K562 (cell line): ENCODE measurements around the gene CBFA2T2. TPM values are rescaled to one million over a fixed set of nuclear protein-coding genes. Genes with fewer than 3 reads are reported as not detected.

ENCODE experiments used
- ATAC-seq: fragments of 200-7000 bp; cut with Tn5 transposase; 3 replicates; pipeline ENCODE4 v1.9.1; 2020; ENCODE audit warnings: moderate library complexity
- BruUV-seq: library from RNA; stranded (reverse); fragments of 400-500 nt; replicated peaks from 2 replicates; lab custom pipeline; 2021; lab: Mats Ljungman, UMichigan
- CTCF ChIA-PET: fragments of 300-600 bp; formaldehyde crosslinking; extraction: SDS; loops from one replicate; lab custom pipeline; 2021; ENCODE audit warnings: low intra/inter-chr PET ratio; lab: Yijun Ruan, JAX
- POLR2A ChIA-PET: fragments of 300-600, 350-650 bp; sonication (Branson Sonifier 250); formaldehyde crosslinking; extraction: SDS; loops from one replicate; lab custom pipeline; 2021; ENCODE audit warnings: antibody characterized with exemption, inconsistent platforms; lab: Yijun Ruan, JAX
- DNase-seq, 4 experiments: peaks; one replicate each; pipeline versions ENCODE4 v3.0.0 to v3.0.0-alpha.2; 2011 to 2018; ENCODE audit warnings: low spot score in 3 of 4, mixed read lengths in 3 of 4; ENCODE audit errors: extremely low read depth in 1 of 4
- FAIRE-seq: peaks from 2 replicates; lab custom pipeline; 2011; peaks lifted over from hg19 to GRCh38; lab: Jason Lieb, UNC
- H2AFZ ChIP-seq: 2 replicates; pipeline ENCODE4 v1.6.0; 2011; ENCODE audit warnings: low read depth, low read length, control low read depth, inconsistent platforms
- H3K27ac ChIP-seq: fragments of 200-600 bp; 3 replicates; pipeline ENCODE4 v1.8.0; 2011; ENCODE audit warnings: low read depth, mild to moderate bottlenecking, control low read depth, inconsistent platforms, low read length, moderate library complexity, mixed read lengths; ENCODE audit errors: extremely low read depth
- H3K27me3 ChIP-seq, 2 experiments: fragments of 300-600 bp in 1 of 2; 2 replicates in 1 of 2; 3 replicates in 1 of 2; pipeline versions ENCODE4 v1.6.0 to v1.8.0; 2011; ENCODE audit warnings: inconsistent platforms in 2 of 2, low read length in 2 of 2, mild to moderate bottlenecking in 1 of 2, mixed read lengths in 1 of 2, moderate library complexity in 1 of 2; ENCODE audit not compliant: control insufficient read depth in 2 of 2, insufficient read depth in 2 of 2
- H3K36me3 ChIP-seq: fragments of 300-600 bp; 3 replicates; pipeline ENCODE4 v1.8.0; 2011; ENCODE audit warnings: mild to moderate bottlenecking, low read length, inconsistent platforms; ENCODE audit not compliant: control insufficient read depth, insufficient read depth
- H3K4me1 ChIP-seq, 2 experiments: fragments of 200-600 bp in 1 of 2; replicated peaks in 1 of 2; 2 replicates in 1 of 2; 3 replicates in 1 of 2; pipeline versions ENCODE4 v1.5.1 to v1.8.0; 2011; ENCODE audit warnings: inconsistent platforms in 2 of 2, low read length in 2 of 2, mild to moderate bottlenecking in 1 of 2, mixed read lengths in 1 of 2, moderate library complexity in 1 of 2; ENCODE audit not compliant: control insufficient read depth in 2 of 2, insufficient read depth in 2 of 2
- H3K4me2 ChIP-seq: 2 replicates; pipeline ENCODE4 v1.6.1; 2011; ENCODE audit warnings: low read length, control low read depth, inconsistent platforms, mixed read lengths; ENCODE audit not compliant: insufficient read depth
- H3K4me3 ChIP-seq: fragments of 200-600 bp; sonication (generic), shearing (Covaris generic); 2 replicates; pipeline ENCODE4 v1.5.1; 2016; ENCODE audit warnings: control low read depth, inconsistent platforms
- H3K79me2 ChIP-seq: fragments of 200-600 bp; 3 replicates; pipeline ENCODE4 v1.8.0; 2011; ENCODE audit warnings: low read length, inconsistent platforms; ENCODE audit not compliant: control insufficient read depth, insufficient read depth
- H3K9ac ChIP-seq, 2 experiments: 2 replicates each; pipeline versions ENCODE4 v1.6.0 to v1.6.1; 2011; ENCODE audit warnings: low read depth in 2 of 2, low read length in 2 of 2, control low read depth in 1 of 2, inconsistent platforms in 1 of 2, mild to moderate bottlenecking in 1 of 2, mixed read lengths in 1 of 2; ENCODE audit not compliant: insufficient read depth in 1 of 2
- H3K9me1 ChIP-seq: one replicate; pipeline ENCODE4 v1.6.0; 2011; ENCODE audit warnings: inconsistent platforms, mild to moderate bottlenecking, low read length, moderate library complexity; ENCODE audit not compliant: control insufficient read depth, insufficient read depth
- H3K9me3 ChIP-seq: replicated peaks from 2 replicates; pipeline ENCODE4 v1.5.1; 2011; ENCODE audit warnings: low read depth, low read length, inconsistent platforms; ENCODE audit not compliant: control insufficient read depth, insufficient read depth
- H4K20me1 ChIP-seq: replicated peaks from 2 replicates; pipeline ENCODE4 v1.6.1; 2011; ENCODE audit warnings: low read length, inconsistent platforms, mixed read lengths; ENCODE audit not compliant: control insufficient read depth, insufficient read depth
- TCF3 ChIP-seq: sonication (generic); formaldehyde crosslinking; IDR thresholded peaks from 2 replicates; pipeline ENCODE4 v1.4.0; 2020; ENCODE audit warnings: mild to moderate bottlenecking, missing genetic modification reagents
- ZBTB7A ChIP-seq: IDR thresholded peaks from 2 replicates; pipeline ENCODE4 v1.6.1; 2011; ENCODE audit warnings: low read depth, mild to moderate bottlenecking, low read length, moderate library complexity, borderline replicate concordance; ENCODE audit not compliant: control insufficient read depth
- ZFP30 ChIP-seq: fragments of 250-450 bp; sonication (Bioruptor Pico); IDR thresholded peaks from 2 replicates; pipeline ENCODE4 v1.8.0; 2022; ENCODE audit warnings: moderate library complexity, mild to moderate bottlenecking, inconsistent platforms, borderline replicate concordance
- ZNF586 ChIP-seq: fragments of 450-650 bp; formaldehyde crosslinking; conservative IDR thresholded peaks from 2 replicates; pipeline ENCODE4 v1.4.0; 2020; ENCODE audit warnings: mild to moderate bottlenecking, moderate library complexity
- WGBS: fragments of 100-300 bp; shearing (Covaris generic); methylation state at CpG from one replicate; pipeline ENCODE4 v1.1.6; 2016; ENCODE audit warnings: low coverage, mixed read lengths; ENCODE audit not compliant: insufficient coverage; ENCODE audit errors: missing lambda C conversion rate; 5-methylcytosine and 5-hydroxymethylcytosine counted together
- in situ Hi-C: fragments of 300-500 bp; cut with MboI; formaldehyde crosslinking; loops from 4 replicates; pipeline ENCODE4 v1.15.0; 2018; ENCODE audit warnings: inconsistent platforms, mixed read lengths
- intact Hi-C: fragments of 100-400 bp; cut with micrococcal nuclease; formaldehyde crosslinking; loops from 2 replicates; pipeline ENCODE4 v1.14.2; 2022
- polyA plus RNA-seq, 8 experiments: library from polyadenylated mRNA; depleted of rRNA in 4 of 8; stranded (reverse) in 5 of 8; unstranded in 3 of 8; fragments of >200 nt; fragmentation: Nextera tagmentation in 2 of 8; fragmentation: Illumina TruSeq in 1 of 8; extraction: Ambion mirVana in 2 of 8; extraction: Trizol in 1 of 8; gene quantifications; 2 replicates each; pipeline versions ENCODE4 v1.2.1 to v1.2.3, GENCODE V29; 2011 to 2014; ENCODE audit warnings: inconsistent platforms in 1 of 8, missing spikeins in 1 of 8
- total RNA-seq, 7 experiments: library from RNA; depleted of rRNA in 6 of 7; stranded (reverse); fragments of >200 nt in 6 of 7; fragmentation: Illumina TruSeq in 2 of 7; extraction: Trizol in 2 of 7; gene quantifications; 2 replicates each; pipeline versions ENCODE4 v1.2.1 to v1.2.3, GENCODE V29; 2011 to 2021; ENCODE audit warnings: low replicate concordance in 1 of 7
- TF ChIP-seq, protein P1 (sequence below): fragments of 250-450 bp; sonication (Bioruptor Pico); IDR thresholded peaks from 2 replicates; pipeline ENCODE4 v1.5.0; 2021; ENCODE audit warnings: mild to moderate bottlenecking, borderline replicate concordance

The CBFA2T2 gene
- total and polyA plus RNA-seq, 9 of the 15 experiments (the other 6 are each of a cell fraction or from before 2014, with no cell fraction given): 0.27 to 9.6 (median 5.8) TPM

DNA sequence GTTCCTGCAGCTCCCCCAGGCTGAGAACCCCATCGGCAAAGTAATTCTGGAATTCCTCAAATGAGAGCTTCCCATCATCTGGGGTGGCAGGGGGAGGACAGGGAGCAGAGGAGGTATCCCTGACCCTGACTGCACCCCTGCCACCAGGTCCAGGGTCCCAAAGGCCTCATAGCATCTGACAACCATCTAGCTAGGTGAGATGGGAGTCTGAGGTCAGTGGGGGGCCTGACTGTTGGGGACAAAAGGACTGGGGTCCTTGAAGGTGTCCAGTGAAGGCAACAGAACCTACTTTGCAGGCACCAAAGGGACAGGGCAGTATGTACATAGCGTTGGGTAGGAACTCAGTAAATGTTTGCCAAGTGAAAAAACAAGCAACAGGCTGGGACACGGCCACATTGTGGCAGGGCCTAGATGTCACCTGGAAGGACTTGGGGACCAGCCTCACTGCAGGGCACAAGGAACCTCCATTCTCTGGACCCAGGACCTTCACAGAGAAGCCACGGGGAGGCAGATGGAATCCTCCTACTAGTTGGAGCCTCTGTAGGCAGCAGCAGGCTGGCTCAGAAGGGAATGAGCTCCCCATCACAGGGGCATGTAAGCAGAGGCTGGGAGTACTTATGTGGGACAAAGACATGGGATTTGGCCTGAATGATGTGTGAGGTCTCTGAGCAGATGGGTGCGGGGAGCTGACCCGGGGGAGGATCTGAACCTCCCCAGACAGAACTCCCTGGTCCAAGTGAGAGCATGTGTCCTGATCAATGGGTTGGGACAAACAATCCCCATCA lies 181.0 kb downstream of the CBFA2T2 start:
- ATAC-seq: no peak
- TF ChIP-seq ZFP30 (CRISPR knock-in tag) (no peak), ZBTB7A (no peak), TCF3 (CRISPR knock-in tag) (no peak), ZNF586 (CRISPR knock-in tag) (no peak)
- TF ChIP-seq, protein P1, sequence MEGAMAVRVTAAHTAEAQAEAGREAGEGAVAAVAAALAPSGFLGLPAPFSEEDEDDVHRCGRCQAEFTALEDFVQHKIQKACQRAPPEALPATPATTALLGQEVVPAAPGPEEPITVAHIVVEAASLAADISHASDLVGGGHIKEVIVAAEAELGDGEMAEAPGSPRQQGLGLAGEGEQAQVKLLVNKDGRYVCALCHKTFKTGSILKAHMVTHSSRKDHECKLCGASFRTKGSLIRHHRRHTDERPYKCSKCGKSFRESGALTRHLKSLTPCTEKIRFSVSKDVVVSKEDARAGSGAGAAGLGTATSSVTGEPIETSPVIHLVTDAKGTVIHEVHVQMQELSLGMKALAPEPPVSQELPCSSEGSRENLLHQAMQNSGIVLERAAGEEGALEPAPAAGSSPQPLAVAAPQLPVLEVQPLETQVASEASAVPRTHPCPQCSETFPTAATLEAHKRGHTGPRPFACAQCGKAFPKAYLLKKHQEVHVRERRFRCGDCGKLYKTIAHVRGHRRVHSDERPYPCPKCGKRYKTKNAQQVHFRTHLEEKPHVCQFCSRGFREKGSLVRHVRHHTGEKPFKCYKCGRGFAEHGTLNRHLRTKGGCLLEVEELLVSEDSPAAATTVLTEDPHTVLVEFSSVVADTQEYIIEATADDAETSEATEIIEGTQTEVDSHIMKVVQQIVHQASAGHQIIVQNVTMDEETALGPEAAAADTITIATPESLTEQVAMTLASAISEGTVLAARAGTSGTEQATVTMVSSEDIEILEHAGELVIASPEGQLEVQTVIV: no peak
- TF ChIP-seq, all 486 proteins: peak for 0
- POLR2A ChIA-PET: interaction anchor here (0.7 to 1.6 kb wide), 5 partner anchors 9 to 236 kb away, joined by 3 to 4 read pairs (median 3); no protein-coding TSS in a partner anchor
- H3K36me3 ChIP-seq: peaks cover 55% of the 10 kb centered on the region
- in situ Hi-C loops (no loop called here), intact Hi-C loops (no loop called here)
- no peaks in the 10 kb centered on the region for H3K9me3 ChIP-seq
- H3K27me3 ChIP-seq: no peaks in the 10 kb centered on the region
- FAIRE-seq: no peak
- no peak overlapping the region for H3K27ac ChIP-seq
- CTCF ChIA-PET: no interaction called here
- H3K4me2 ChIP-seq: no peak overlapping the region
- no peak for DNase-seq
- peaks cover 7% of the 10 kb centered on the region; the same call in 1 of the 2 replicates for H4K20me1 ChIP-seq
- H2AFZ ChIP-seq: no peak overlapping the region
- H3K4me1 ChIP-seq: peaks cover 22 to 62% of the 10 kb centered on the region in 2 experiments
- no peak overlapping the region for H3K4me3 ChIP-seq
- H3K79me2 ChIP-seq: peaks cover 34% of the 10 kb centered on the region
- 92% methylated on average over 6 of the region's 6 CpGs for WGBS
- H3K9me1 ChIP-seq: peaks cover 5% of the 10 kb centered on the region
- H3K9ac ChIP-seq: peak overlapping the region in 1 of 2 experiments; percentile 66; a peak in 1 of 4 replicates
- no TSS peak for BruUV-seq
